OCI-LY1 (cell line): ENCODE results near the gene ST3GAL4.

Experiments
- H2AFZ ChIP-seq: fragments of 200-600 bp; sonication (generic), shearing (Covaris generic); 2 replicates; pipeline ENCODE4 v1.6.0; 2014; ENCODE audit warnings: antibody characterized with exemption, mild to moderate bottlenecking, low read length
- H3F3A ChIP-seq: fragments of 200-600 bp; sonication (generic), shearing (Covaris generic); 2 replicates; pipeline ENCODE4 v1.6.0; 2014; ENCODE audit warnings: mild to moderate bottlenecking, antibody characterized with exemption, low read length, moderate library complexity; ENCODE audit not compliant: insufficient read depth
- H3K27ac ChIP-seq: fragments of 200-600 bp; sonication (generic); 2 replicates; pipeline ENCODE4 v1.5.1; 2014; ENCODE audit warnings: low read length, mixed run types, mild to moderate bottlenecking, low read depth; ENCODE audit not compliant: poor library complexity, severe bottlenecking
- H3K27me3 ChIP-seq: fragments of 200-600 bp; sonication (generic); 2 replicates; pipeline ENCODE4 v1.6.0; 2014; ENCODE audit warnings: antibody characterized with exemption, mild to moderate bottlenecking, low read length, moderate library complexity; ENCODE audit not compliant: insufficient read depth
- H3K36me3 ChIP-seq: fragments of 200-600 bp; sonication (generic); 2 replicates; pipeline ENCODE4 v1.6.1; 2014; ENCODE audit warnings: mild to moderate bottlenecking, antibody characterized with exemption, low read length, moderate library complexity, mixed read lengths; ENCODE audit not compliant: insufficient read depth
- H3K4me1 ChIP-seq: fragments of 200-600 bp; sonication (generic); 2 replicates; pipeline ENCODE4 v1.5.1; 2014; ENCODE audit warnings: mild to moderate bottlenecking, low read length, moderate library complexity; ENCODE audit not compliant: insufficient read depth, severe bottlenecking
- H3K4me2 ChIP-seq: fragments of 200-600 bp; sonication (generic), shearing (Covaris generic); 2 replicates; pipeline ENCODE4 v1.6.1; 2014; ENCODE audit warnings: low read length
- H3K4me3 ChIP-seq: fragments of 200-600 bp; sonication (generic); 2 replicates; pipeline ENCODE4 v1.5.1; 2014; ENCODE audit warnings: low read length, low read depth, mild to moderate bottlenecking, mixed read lengths; ENCODE audit not compliant: poor library complexity, severe bottlenecking
- H3K79me2 ChIP-seq: fragments of 200-600 bp; shearing (Covaris generic); 2 replicates; pipeline ENCODE4 v1.6.1; 2016; ENCODE audit warnings: mixed run types, low read length, mixed read lengths; ENCODE audit not compliant: insufficient read depth
- H3K9ac ChIP-seq: fragments of 200-600 bp; sonication (generic), shearing (Covaris generic); 2 replicates; pipeline ENCODE4 v1.6.1; 2014; ENCODE audit warnings: mild to moderate bottlenecking, low read length, mixed read lengths
- H3K9me2 ChIP-seq: fragments of 200-600 bp; sonication (generic), shearing (Covaris generic); 2 replicates; pipeline ENCODE4 v1.6.1; 2014; ENCODE audit warnings: low read depth, mild to moderate bottlenecking, low read length, mixed read lengths
- H3K9me3 ChIP-seq: fragments of 200-600 bp; shearing (Covaris generic); 2 replicates; pipeline ENCODE4 v1.6.1; 2014; ENCODE audit warnings: low read length, mixed read lengths
- H4K20me1 ChIP-seq: fragments of 200-600 bp; sonication (generic), shearing (Covaris generic); 2 replicates; pipeline ENCODE4 v1.6.0; 2016; ENCODE audit warnings: mild to moderate bottlenecking, low read length; ENCODE audit not compliant: insufficient read depth
- EZH2 ChIP-seq: fragments of 200-600 bp; sonication (generic), shearing (Covaris generic); IDR thresholded peaks from 2 replicates; pipeline ENCODE4 v1.8.0; 2017; ENCODE audit warnings: borderline replicate concordance, mixed run types, mild to moderate bottlenecking, antibody characterized with exemption, low read length, moderate library complexity, mixed read lengths
- TF ChIP-seq, protein P1 (sequence below): fragments of 200-600 bp; sonication (generic), shearing (Covaris generic); IDR thresholded peaks from 2 replicates; pipeline ENCODE4 v1.5.1; 2017; ENCODE audit warnings: mild to moderate bottlenecking, antibody characterized with exemption, low read length, moderate library complexity, mixed read lengths

Gene ST3GAL4

GRCh38 chr11:126433989-126434949, 78.8 kb downstream of the ST3GAL4 start:
- Histone ChIP-seq H3K4me3 (no peak overlapping the region), H3K36me3 (no peaks in the 10 kb centered on the region), H3K4me2 (no peak overlapping the region), H3K9me2 (no peaks in the 10 kb centered on the region), H3K79me2 (no peaks in the 10 kb centered on the region), H3K9ac (no peak overlapping the region), H3K4me1 (no peaks in the 10 kb centered on the region), H3K27ac (no peak overlapping the region), H3K27me3 (no peaks in the 10 kb centered on the region), H4K20me1 (no peaks in the 10 kb centered on the region), H3F3A (no peaks in the 10 kb centered on the region), H2AFZ (no peak overlapping the region), H3K9me3 (no peaks in the 10 kb centered on the region)
- TF ChIP-seq, protein P1, sequence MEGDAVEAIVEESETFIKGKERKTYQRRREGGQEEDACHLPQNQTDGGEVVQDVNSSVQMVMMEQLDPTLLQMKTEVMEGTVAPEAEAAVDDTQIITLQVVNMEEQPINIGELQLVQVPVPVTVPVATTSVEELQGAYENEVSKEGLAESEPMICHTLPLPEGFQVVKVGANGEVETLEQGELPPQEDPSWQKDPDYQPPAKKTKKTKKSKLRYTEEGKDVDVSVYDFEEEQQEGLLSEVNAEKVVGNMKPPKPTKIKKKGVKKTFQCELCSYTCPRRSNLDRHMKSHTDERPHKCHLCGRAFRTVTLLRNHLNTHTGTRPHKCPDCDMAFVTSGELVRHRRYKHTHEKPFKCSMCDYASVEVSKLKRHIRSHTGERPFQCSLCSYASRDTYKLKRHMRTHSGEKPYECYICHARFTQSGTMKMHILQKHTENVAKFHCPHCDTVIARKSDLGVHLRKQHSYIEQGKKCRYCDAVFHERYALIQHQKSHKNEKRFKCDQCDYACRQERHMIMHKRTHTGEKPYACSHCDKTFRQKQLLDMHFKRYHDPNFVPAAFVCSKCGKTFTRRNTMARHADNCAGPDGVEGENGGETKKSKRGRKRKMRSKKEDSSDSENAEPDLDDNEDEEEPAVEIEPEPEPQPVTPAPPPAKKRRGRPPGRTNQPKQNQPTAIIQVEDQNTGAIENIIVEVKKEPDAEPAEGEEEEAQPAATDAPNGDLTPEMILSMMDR: no peak
- no peak for TF ChIP-seq EZH2

- H3F3A ChIP-seq: no peaks in the 10 kb centered on the region
- H3K9ac ChIP-seq: no peak overlapping the region
- no peaks in the 10 kb centered on the region for H3K9me3 ChIP-seq
- no peaks in the 10 kb centered on the region for H3K36me3 ChIP-seq
- H3K4me2 ChIP-seq: no peak overlapping the region
- H2AFZ ChIP-seq: no peak overlapping the region
- no peak overlapping the region for H3K4me3 ChIP-seq
- no peaks in the 10 kb centered on the region for H3K9me2 ChIP-seq
- H3K79me2 ChIP-seq: no peaks in the 10 kb centered on the region
- no peaks in the 10 kb centered on the region for H3K4me1 ChIP-seq
- H3K27me3 ChIP-seq: no peaks in the 10 kb centered on the region
- H3K27ac ChIP-seq: no peak overlapping the region
- no peak for TF ChIP-seq EZH2
- TF ChIP-seq, protein P1: no peak
- no peaks in the 10 kb centered on the region for H4K20me1 ChIP-seq
Observed at GRCh38 chr11:126434950-126435335, 79.5 kb downstream of the ST3GAL4 start.

DNA sequence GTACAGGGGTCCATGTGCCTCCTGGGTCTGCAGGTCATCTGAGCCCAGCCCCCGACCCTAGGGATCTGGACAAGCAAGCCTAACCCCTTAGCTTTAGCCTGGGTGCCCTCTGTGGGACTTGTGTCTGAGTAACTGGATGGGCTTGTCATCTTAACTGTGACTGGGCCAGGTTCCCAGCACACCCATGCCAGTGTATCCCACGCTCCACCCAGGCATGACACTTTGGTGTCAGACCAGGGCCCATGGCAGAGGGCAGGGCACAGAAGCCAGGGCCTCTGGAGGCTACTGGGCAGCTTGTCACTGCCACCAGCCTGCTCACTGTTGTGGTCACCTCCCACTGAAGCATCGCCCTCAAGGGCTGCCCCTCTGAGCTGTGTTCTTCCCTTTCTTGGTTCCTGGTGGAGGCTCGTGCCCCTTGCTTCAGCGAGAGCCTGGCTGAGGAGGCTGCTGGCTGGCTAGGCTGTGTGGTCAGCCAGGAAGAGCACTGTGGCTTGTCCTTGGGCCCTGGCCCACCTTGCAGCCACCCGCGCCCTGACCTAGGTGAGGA, 80.8 kb downstream of the ST3GAL4 start:
- TF ChIP-seq, protein P1: no peak
- TF ChIP-seq EZH2: no peak
- no peak overlapping the region for H3K4me3 ChIP-seq
- no peaks in the 10 kb centered on the region for H4K20me1 ChIP-seq
- H3K27me3 ChIP-seq: no peaks in the 10 kb centered on the region
- no peak overlapping the region for H3K27ac ChIP-seq
- H3K4me2 ChIP-seq: no peak overlapping the region
- H3F3A ChIP-seq: no peaks in the 10 kb centered on the region
- no peaks in the 10 kb centered on the region for H3K9me2 ChIP-seq
- H3K9ac ChIP-seq: no peak overlapping the region
- H2AFZ ChIP-seq: no peak overlapping the region
- no peaks in the 10 kb centered on the region for H3K79me2 ChIP-seq
- H3K9me3 ChIP-seq: no peaks in the 10 kb centered on the region
- H3K36me3 ChIP-seq: no peaks in the 10 kb centered on the region
- no peaks in the 10 kb centered on the region for H3K4me1 ChIP-seq
